Upper lobe of left lung (tissue), 6 donors: ENCODE measurements around the gene GMDS. TPM values are rescaled to one million over a fixed set of nuclear protein-coding genes. Genes with fewer than 3 reads are reported as not detected.

Experiments used
- ATAC-seq, 2 donors: fragments of 200-7000 bp; cut with Tn5 transposase; one replicate each; pipeline ENCODE4 v1.9.1; 2022; ENCODE audit warnings: mild to moderate bottlenecking in 2 of 2, moderate library complexity in 2 of 2; ENCODE audit not compliant: low FRiP score in 2 of 2
- DNase-seq, 2 donors: peaks; one replicate each; pipeline ENCODE4 v3.0.0-alpha.2; 2019 to 2020
- H3K27ac ChIP-seq, 4 donors: fragments of 200-600 bp; sonication (generic); one replicate each; pipeline ENCODE4 v1.5.1; 2016 to 2019
- H3K27me3 ChIP-seq, 4 donors: fragments of 200-600 bp; sonication (generic); one replicate each; pipeline ENCODE4 v1.5.1; 2017 to 2019
- H3K36me3 ChIP-seq, 4 donors: fragments of 200-600 bp; sonication (generic); one replicate each; pipeline ENCODE4 v1.5.1; 2016 to 2019
- H3K4me1 ChIP-seq, 4 donors: fragments of 200-600 bp; sonication (generic); one replicate each; pipeline ENCODE4 v1.5.1; 2018 to 2019
- H3K4me3 ChIP-seq, 4 donors: fragments of 200-600 bp; sonication (generic); one replicate each; pipeline ENCODE4 v1.5.1; 2017 to 2019; ENCODE audit warnings: mild to moderate bottlenecking in 2 of 4, moderate library complexity in 1 of 4
- H3K9me3 ChIP-seq, 4 donors: fragments of 200-600 bp; sonication (generic); one replicate each; pipeline ENCODE4 v1.5.1; 2018 to 2019
- EP300 ChIP-seq, 4 donors: sonication (generic); formaldehyde crosslinking; IDR thresholded peaks; one replicate each; pipeline ENCODE4 v1.5.1; 2017; ENCODE audit warnings: antibody characterized with exemption in 4 of 4, control low read depth in 2 of 4
- POLR2A ChIP-seq, 4 donors: fragments of 450-650 bp; IDR thresholded peaks; one replicate each; pipeline ENCODE4 v1.5.1; 2016 to 2017; ENCODE audit warnings: antibody characterized with exemption in 4 of 4, mild to moderate bottlenecking in 2 of 4
- POLR2AphosphoS5 ChIP-seq, 2 donors: sonication (generic); formaldehyde crosslinking; IDR thresholded peaks; one replicate each; pipeline ENCODE4 v1.5.1; 2017; ENCODE audit warnings: antibody characterized with exemption in 2 of 2
- WGBS, 2 donors: methylation state at CpG; one replicate each; pipeline ENCODE4 v1.1.5; 2017 to 2018; 5-methylcytosine and 5-hydroxymethylcytosine counted together
- total RNA-seq, 6 donors: library from RNA; depleted of rRNA in 4 of 6; stranded (reverse); fragments of >200 nt in 4 of 6; gene quantifications; one replicate each; pipeline versions ENCODE4 v1.1.0 to v1.2.1, GENCODE V29; 2016 to 2021
- TF ChIP-seq, protein P1 (sequence below), 6 experiments: fragments of 450-650 bp in 4 of 6; fragments of 200-600 bp in 2 of 6; sonication (generic) in 2 of 6; IDR thresholded peaks; one replicate each; pipeline ENCODE4 v1.5.1; 2016 to 2019; ENCODE audit warnings: antibody characterized with exemption in 6 of 6
- donor health status: DM: no; HTN: no; CAD: no; lungs with moderate emphysema.
- donor health status: DM: no; HTN: yes; CAD: no; lungs with severe emphysema.

The GMDS gene
- total RNA-seq, 6 donors from 2014 or later, result 7.6 to 17.8 (median 14.1) TPM

DNA sequence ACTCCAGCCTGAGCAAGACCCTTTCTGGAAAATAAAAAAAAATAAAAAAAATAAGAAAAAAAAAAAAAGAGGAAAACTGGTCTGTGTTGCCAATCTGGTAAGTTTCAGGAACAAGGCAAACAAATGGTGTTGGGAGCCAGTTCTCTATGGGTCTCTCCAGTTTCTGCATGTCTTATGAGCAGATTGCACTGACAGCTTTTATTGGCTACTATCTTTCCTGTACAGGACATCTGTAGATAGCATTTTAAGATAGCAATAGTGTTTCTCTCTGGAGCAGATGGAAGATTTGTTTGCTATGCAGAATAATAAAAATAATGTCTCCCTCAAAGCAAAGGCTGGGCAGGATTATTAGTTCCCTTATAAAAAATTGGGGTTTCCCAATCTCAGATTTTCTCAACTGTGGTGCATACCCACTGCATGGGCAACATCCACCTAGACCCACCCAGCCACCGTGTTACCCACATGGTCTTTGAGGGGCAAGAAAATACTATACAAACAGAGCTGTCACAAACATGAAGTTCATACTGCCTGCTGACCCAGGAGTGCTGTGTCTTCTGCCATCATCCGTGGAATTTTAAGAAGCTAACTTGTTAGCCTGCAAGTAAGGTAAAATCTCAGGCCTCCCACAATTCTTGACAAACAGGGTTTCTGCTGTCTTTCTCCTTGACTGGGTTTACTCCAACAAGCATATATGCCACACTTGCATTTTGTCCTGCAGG lies 9.5 kb downstream of the GMDS start:
- H3K27ac ChIP-seq, result no peak overlapping the region
- WGBS, 2 donors, result 90 to 100% methylated on average over 2 of the region's 2 CpGs
- no peaks in the 10 kb centered on the region for H3K36me3 ChIP-seq
- H3K9me3 ChIP-seq, result no peaks in the 10 kb centered on the region
- TF ChIP-seq POLR2A (IDR thresholded peaks at IDR 0.05) (no peak), EP300 (IDR thresholded peaks at IDR 0.05) (no peak), POLR2AphosphoS5 (IDR thresholded peaks at IDR 0.05) (no peak)
- TF ChIP-seq, protein P1, sequence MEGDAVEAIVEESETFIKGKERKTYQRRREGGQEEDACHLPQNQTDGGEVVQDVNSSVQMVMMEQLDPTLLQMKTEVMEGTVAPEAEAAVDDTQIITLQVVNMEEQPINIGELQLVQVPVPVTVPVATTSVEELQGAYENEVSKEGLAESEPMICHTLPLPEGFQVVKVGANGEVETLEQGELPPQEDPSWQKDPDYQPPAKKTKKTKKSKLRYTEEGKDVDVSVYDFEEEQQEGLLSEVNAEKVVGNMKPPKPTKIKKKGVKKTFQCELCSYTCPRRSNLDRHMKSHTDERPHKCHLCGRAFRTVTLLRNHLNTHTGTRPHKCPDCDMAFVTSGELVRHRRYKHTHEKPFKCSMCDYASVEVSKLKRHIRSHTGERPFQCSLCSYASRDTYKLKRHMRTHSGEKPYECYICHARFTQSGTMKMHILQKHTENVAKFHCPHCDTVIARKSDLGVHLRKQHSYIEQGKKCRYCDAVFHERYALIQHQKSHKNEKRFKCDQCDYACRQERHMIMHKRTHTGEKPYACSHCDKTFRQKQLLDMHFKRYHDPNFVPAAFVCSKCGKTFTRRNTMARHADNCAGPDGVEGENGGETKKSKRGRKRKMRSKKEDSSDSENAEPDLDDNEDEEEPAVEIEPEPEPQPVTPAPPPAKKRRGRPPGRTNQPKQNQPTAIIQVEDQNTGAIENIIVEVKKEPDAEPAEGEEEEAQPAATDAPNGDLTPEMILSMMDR (IDR thresholded peaks at IDR 0.05), result no peak
- no peak for DNase-seq
- no peak overlapping the region for H3K4me3 ChIP-seq
- H3K27me3 ChIP-seq, result no peaks in the 10 kb centered on the region
- no peaks in the 10 kb centered on the region for H3K4me1 ChIP-seq
- no peak for ATAC-seq

- no peak for ATAC-seq
Measured at GRCh38 chr6:2232445-2232844, 13.0 kb downstream of the GMDS start.

GRCh38 chr6:2231438-2231837 lies 14.0 kb downstream of the GMDS start:
- Histone ChIP-seq H3K27me3 (no peaks in the 10 kb centered on the region), H3K4me1 (no peaks in the 10 kb centered on the region), H3K27ac (no peak overlapping the region), H3K4me3 (no peak overlapping the region), H3K9me3 (no peaks in the 10 kb centered on the region), H3K36me3 (no peaks in the 10 kb centered on the region)
- ATAC-seq (no peak), DNase-seq (no peak)
- TF ChIP-seq EP300 (IDR thresholded peaks at IDR 0.05), result no peak
- no peak for TF ChIP-seq POLR2AphosphoS5 (IDR thresholded peaks at IDR 0.05)
- TF ChIP-seq, protein P1 (IDR thresholded peaks at IDR 0.05), result no peak
- no peak for TF ChIP-seq POLR2A (IDR thresholded peaks at IDR 0.05)
- WGBS, 2 donors, result 77 to 80% methylated on average over 4 of the region's 4 CpGs

More at GRCh38 chr6:2232445-2232844, 13.0 kb downstream of the GMDS start:
- Histone ChIP-seq H3K9me3 (no peaks in the 10 kb centered on the region), H3K4me3 (no peak overlapping the region), H3K27me3 (no peaks in the 10 kb centered on the region), H3K4me1 (no peaks in the 10 kb centered on the region), H3K36me3 (no peaks in the 10 kb centered on the region), H3K27ac (no peak overlapping the region)
- DNase-seq, result peak in 1 of 2 donors; percentile 38
- 92 to 95% methylated on average over 9 of the region's 9 CpGs for WGBS, 2 donors
- TF ChIP-seq EP300 (IDR thresholded peaks at IDR 0.05) (no peak), POLR2A (IDR thresholded peaks at IDR 0.05) (no peak), POLR2AphosphoS5 (IDR thresholded peaks at IDR 0.05) (no peak)
- TF ChIP-seq, protein P1 (IDR thresholded peaks at IDR 0.05), result no peak

- H3K27me3 ChIP-seq, result no peaks in the 10 kb centered on the region
- ATAC-seq (no peak), DNase-seq (no peak)
- no peak overlapping the region for H3K27ac ChIP-seq
- no peaks in the 10 kb centered on the region for H3K4me1 ChIP-seq
- H3K36me3 ChIP-seq, result no peaks in the 10 kb centered on the region
- TF ChIP-seq POLR2AphosphoS5 (IDR thresholded peaks at IDR 0.05), result no peak
- TF ChIP-seq EP300 (IDR thresholded peaks at IDR 0.05), result no peak
- TF ChIP-seq, protein P1 (IDR thresholded peaks at IDR 0.05), result no peak
- no peak overlapping the region for H3K4me3 ChIP-seq
- H3K9me3 ChIP-seq, result no peaks in the 10 kb centered on the region
- 72 to 82% methylated on average over 2 of the region's 2 CpGs for WGBS, 2 donors
Measured at GRCh38 chr6:2230659-2231277, 14.6 kb downstream of the GMDS start.
